ENCODE results near the gene SLC8B1. TPM values are rescaled to one million over a fixed set of nuclear protein-coding genes. Genes with fewer than 3 reads are reported as not detected.

Gene SLC8B1
- total RNA-seq, 1 donor from 2014 or later: 44.6 TPM

DNA sequence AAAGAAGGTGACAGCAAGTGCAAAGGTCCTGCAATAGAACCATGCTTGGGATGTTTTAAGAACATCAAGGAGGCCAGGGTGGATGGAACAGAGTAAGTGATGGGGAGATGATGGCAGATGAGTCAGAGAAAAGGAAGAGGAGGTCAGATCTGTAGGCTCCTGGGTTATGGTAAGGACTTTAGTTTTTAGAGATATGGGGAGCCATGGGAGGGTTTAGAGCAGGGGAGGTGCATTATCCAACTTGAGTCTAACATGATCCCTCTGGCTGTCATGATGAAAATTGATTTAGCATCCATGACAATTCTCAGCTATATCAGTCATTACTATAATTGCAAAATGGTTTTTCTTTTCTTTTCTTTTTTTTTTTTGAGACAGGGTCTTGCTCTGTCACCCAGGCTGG lies 16.2 kb upstream of the SLC8B1 start:
- Mint-ChIP-seq H3K4me1 (ENCODE audit: unreplicated experiment) (no peaks in the 10 kb centered on the region), H3K27ac (ENCODE audit: unreplicated experiment) (no peak overlapping the region), H3K27me3 (ENCODE audit: unreplicated experiment) (peaks cover 6% of the 10 kb centered on the region), H3K9me3 (ENCODE audit: unreplicated experiment) (no peaks in the 10 kb centered on the region), H3K36me3 (ENCODE audit: low read depth, unreplicated experiment) (no peaks in the 10 kb centered on the region), H3K4me3 (ENCODE audit: unreplicated experiment) (no peak overlapping the region)
- no peak for DNase-seq (ENCODE audit: low spot score)
- TF ChIP-seq CTCF (IDR thresholded peaks at IDR 0.05; ENCODE audit: unreplicated experiment): no peak

DNA sequence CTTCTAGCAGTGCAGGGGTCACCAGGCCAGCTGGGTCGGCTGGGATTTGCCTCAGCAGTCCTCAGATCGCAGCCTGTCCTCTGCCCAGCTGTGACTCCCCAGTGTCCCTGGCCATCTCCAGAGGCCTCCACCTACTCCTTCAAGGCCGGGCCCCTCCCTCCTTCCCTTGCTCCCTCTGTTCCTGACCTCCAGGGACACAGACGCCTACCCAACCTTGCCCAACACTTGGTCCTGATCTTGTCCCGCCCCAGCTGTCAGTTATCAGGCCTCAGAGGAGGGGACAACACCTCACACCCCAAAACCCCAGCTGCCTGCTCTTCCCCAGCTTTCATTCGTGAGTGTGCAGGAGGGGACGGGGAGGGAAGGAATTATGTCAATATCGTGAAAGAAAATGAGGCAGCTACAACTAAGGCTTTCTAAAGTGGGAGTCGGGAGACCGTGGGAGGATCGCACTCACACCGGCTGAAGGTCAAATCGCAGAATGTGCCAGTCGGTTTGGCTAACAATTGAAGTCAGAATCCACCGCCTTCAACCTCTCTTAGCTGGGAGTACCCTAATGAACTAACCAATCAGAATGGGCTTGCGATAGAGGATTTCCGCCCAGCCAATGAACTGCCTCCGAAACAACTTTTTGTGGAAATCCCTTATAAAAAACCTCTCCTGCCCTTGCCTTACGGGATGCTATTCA lies 14.1 kb upstream of the SLC8B1 start:
- H3K27ac Mint-ChIP-seq (ENCODE audit: unreplicated experiment): no peak overlapping the region
- H3K9me3 Mint-ChIP-seq (ENCODE audit: unreplicated experiment): no peaks in the 10 kb centered on the region
- no peak overlapping the region for H3K4me3 Mint-ChIP-seq (ENCODE audit: unreplicated experiment)
- no peak for DNase-seq (ENCODE audit: low spot score)
- H3K4me1 Mint-ChIP-seq (ENCODE audit: unreplicated experiment): no peaks in the 10 kb centered on the region
- no peak for TF ChIP-seq CTCF (IDR thresholded peaks at IDR 0.05; ENCODE audit: unreplicated experiment)
- H3K27me3 Mint-ChIP-seq (ENCODE audit: unreplicated experiment): peaks cover 6% of the 10 kb centered on the region
- H3K36me3 Mint-ChIP-seq (ENCODE audit: low read depth, unreplicated experiment): no peaks in the 10 kb centered on the region

DNA sequence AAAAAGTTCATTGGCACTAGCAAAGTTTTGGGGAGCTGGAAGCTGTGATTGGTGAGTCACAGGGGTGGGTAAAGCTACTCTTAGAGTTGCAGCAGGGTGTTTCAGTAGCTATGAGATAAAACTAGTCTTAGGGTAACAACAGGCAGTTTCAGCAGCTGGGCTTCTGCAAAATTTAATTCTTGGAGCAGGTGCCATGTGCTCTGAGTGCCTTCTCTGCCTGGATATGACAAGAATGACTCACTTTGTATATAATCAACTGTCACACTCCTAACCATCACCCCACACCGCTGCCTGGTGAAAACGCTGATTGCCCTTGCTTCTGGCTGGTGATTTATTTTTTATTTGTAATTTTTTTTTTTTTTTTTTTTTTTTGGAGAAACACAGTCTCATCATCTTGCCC lies 13.0 kb upstream of the SLC8B1 start:
- no peak overlapping the region for H3K27ac Mint-ChIP-seq (ENCODE audit: unreplicated experiment)
- H3K27me3 Mint-ChIP-seq (ENCODE audit: unreplicated experiment): peaks cover 6% of the 10 kb centered on the region
- H3K4me3 Mint-ChIP-seq (ENCODE audit: unreplicated experiment): no peak overlapping the region
- TF ChIP-seq CTCF (IDR thresholded peaks at IDR 0.05; ENCODE audit: unreplicated experiment): no peak
- no peaks in the 10 kb centered on the region for H3K36me3 Mint-ChIP-seq (ENCODE audit: low read depth, unreplicated experiment)
- H3K4me1 Mint-ChIP-seq (ENCODE audit: unreplicated experiment): no peaks in the 10 kb centered on the region
- DNase-seq (ENCODE audit: low spot score): no peak
- H3K9me3 Mint-ChIP-seq (ENCODE audit: unreplicated experiment): no peaks in the 10 kb centered on the region

- no peaks in the 10 kb centered on the region for H3K36me3 Mint-ChIP-seq (ENCODE audit: low read depth, unreplicated experiment)
- no peak overlapping the region for H3K4me3 Mint-ChIP-seq (ENCODE audit: unreplicated experiment)
- DNase-seq (ENCODE audit: low spot score): no peak
- peaks cover 6% of the 10 kb centered on the region for H3K27me3 Mint-ChIP-seq (ENCODE audit: unreplicated experiment)
- no peak overlapping the region for H3K27ac Mint-ChIP-seq (ENCODE audit: unreplicated experiment)
- no peak for TF ChIP-seq CTCF (IDR thresholded peaks at IDR 0.05; ENCODE audit: unreplicated experiment)
- H3K4me1 Mint-ChIP-seq (ENCODE audit: unreplicated experiment): no peaks in the 10 kb centered on the region
- no peaks in the 10 kb centered on the region for H3K9me3 Mint-ChIP-seq (ENCODE audit: unreplicated experiment)
These were observed 12.2 kb upstream of the SLC8B1 start for GRCh38 chr12:113347107-113347506.

DNA sequence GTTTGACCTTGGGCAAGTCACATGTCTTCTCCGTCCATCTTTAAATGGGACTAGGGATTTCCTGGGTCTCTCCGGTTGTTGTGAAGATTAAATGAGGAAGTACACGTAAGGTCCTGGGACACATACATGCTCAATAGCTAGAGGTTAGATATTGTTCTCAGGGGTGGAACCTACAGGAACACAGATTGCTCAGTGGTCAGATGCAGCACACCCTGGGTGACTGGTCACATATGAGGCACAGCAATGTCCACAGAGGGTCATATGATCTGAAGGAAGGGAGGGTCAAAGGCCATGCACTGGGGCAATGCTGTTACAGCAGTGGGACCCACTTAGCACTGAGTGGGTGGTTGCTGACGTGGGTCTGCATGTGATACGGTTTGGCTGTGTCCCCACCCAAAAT lies 11.4 kb upstream of the SLC8B1 start:
- H3K9me3 Mint-ChIP-seq (ENCODE audit: unreplicated experiment): no peaks in the 10 kb centered on the region
- peaks cover 6% of the 10 kb centered on the region for H3K27me3 Mint-ChIP-seq (ENCODE audit: unreplicated experiment)
- no peaks in the 10 kb centered on the region for H3K4me1 Mint-ChIP-seq (ENCODE audit: unreplicated experiment)
- H3K4me3 Mint-ChIP-seq (ENCODE audit: unreplicated experiment): no peak overlapping the region
- no peaks in the 10 kb centered on the region for H3K36me3 Mint-ChIP-seq (ENCODE audit: low read depth, unreplicated experiment)
- H3K27ac Mint-ChIP-seq (ENCODE audit: unreplicated experiment): no peak overlapping the region
- no peak for DNase-seq (ENCODE audit: low spot score)
- TF ChIP-seq CTCF (IDR thresholded peaks at IDR 0.05; ENCODE audit: unreplicated experiment): no peak

All from endothelial cell (in vitro differentiated cells).